HL-60 (cell line): Measurements from ENCODE around the gene TEDC2.

ENCODE experiments used
- CTCF ChIP-seq: IDR thresholded peaks from one replicate; pipeline ENCODE4 v1.5.1; 2011; ENCODE audit warnings: low read length, control low read depth, inconsistent platforms; ENCODE audit not compliant: insufficient read depth
- REST ChIP-seq: IDR thresholded peaks from 2 replicates; pipeline ENCODE4 v1.6.1; 2012; ENCODE audit warnings: low read depth; ENCODE audit not compliant: insufficient replicate concordance

DNA sequence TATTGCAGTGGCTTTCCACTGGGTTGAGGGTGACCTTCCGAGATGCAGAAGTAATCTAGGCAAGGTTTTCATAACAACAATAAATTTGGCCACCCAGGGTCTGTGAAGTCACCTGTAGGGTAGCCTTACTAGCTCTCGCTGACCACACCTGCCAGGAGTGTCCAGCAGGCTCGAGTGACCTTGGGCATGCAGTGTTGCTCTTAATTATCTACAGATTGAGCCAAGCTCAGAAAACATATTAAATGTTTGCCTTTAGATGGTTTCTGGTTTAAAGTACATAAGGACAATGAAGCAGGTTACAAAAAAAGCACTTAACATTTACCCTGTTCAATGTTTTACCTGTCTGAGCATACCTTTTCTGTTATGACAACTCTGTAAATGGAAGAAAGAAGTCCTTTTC lies 16.8 kb downstream of the TEDC2 start:
- TF ChIP-seq CTCF (no peak), REST (no peak)
